Adrenal gland (tissue), 19 donors: ENCODE measurements around the gene SVOPL. TPM values are rescaled to one million over a fixed set of nuclear protein-coding genes. Genes with fewer than 3 reads are reported as not detected.

Experiments used
- DNase-seq, 7 donors: peaks; one replicate each; pipeline ENCODE4 v3.0.0-alpha.2; 2019 to 2020
- H3K27ac ChIP-seq, 5 donors: fragments of 200-600 bp; sonication (generic) in 4 of 5; 1 replicate in 3 of 5; 2 replicates in 2 of 5; pipeline versions ENCODE4 v1.5.1 to v1.8.0; 2016 to 2020; ENCODE audit warnings: mild to moderate bottlenecking in 1 of 5
- H3K27me3 ChIP-seq: fragments of 200-600 bp; 2 replicates; pipeline ENCODE4 v1.8.0; 2021
- H3K36me3 ChIP-seq, 2 donors: fragments of 200-600 bp; replicated peaks in 1 of 2; 1 replicate in 1 of 2; 2 replicates in 1 of 2; pipeline versions ENCODE4 v1.5.1 to v1.8.0; 2018 to 2022
- H3K4me1 ChIP-seq, 2 donors: fragments of 200-600 bp; replicated peaks in 1 of 2; 1 replicate in 1 of 2; 2 replicates in 1 of 2; pipeline versions ENCODE4 v1.5.1 to v1.8.0; 2018 to 2021
- H3K4me3 ChIP-seq, 4 donors: fragments of 200-600 bp; sonication (generic) in 3 of 4; one replicate each; pipeline ENCODE4 v1.5.1; 2016 to 2018
- H3K9me3 ChIP-seq, 3 donors: fragments of 200-600 bp; sonication (generic) in 1 of 3; replicated peaks in 1 of 3; 1 replicate in 2 of 3; 2 replicates in 1 of 3; pipeline versions ENCODE4 v1.5.1 to v1.8.0; 2016 to 2021
- POLR2A ChIP-seq, 2 donors: fragments of 450-650 bp; IDR thresholded peaks; one replicate each; pipeline ENCODE4 v1.6.1; 2017; ENCODE audit warnings: antibody characterized with exemption in 2 of 2, mild to moderate bottlenecking in 2 of 2, moderate library complexity in 1 of 2
- WGBS, 4 donors: extraction: QIAGEN DNeasy Blood & Tissue Kit in 2 of 4; methylation state at CpG; one replicate each; pipeline versions ENCODE4 v1.1.5 to v1.1.7; 2013 to 2017; 5-methylcytosine and 5-hydroxymethylcytosine counted together
- intact Hi-C, 2 donors: fragments of 100-400 bp; cut with DNase I; formaldehyde crosslinking; loops; one replicate each; pipeline versions ENCODE4 v1.14.1 to v1.15.0; 2022 to 2023
- long read RNA-seq, 10 donors: library from polyadenylated mRNA in 3 of 10; unstranded in 2 of 10; stranded (forward) in 1 of 10; transcript quantifications; one replicate each; pipeline ENCODE4 v2.0.0 and lab custom pipeline, GENCODE V29; 2021 to 2026
- polyA plus RNA-seq, 3 donors: library from polyadenylated mRNA; stranded (reverse); fragments of 200-250 nt in 2 of 3; fragments of 350-450 nt in 1 of 3; fragmentation: Illumina TruSeq in 1 of 3; extraction: RNeasy Lipid Tissue Mini Kit (QIAGEN cat#74804) in 1 of 3; gene quantifications; one replicate each; pipeline ENCODE4 v1.2.3, GENCODE V29; 2013 to 2014
- total RNA-seq, 9 donors: library from RNA; depleted of rRNA in 4 of 9; stranded (reverse); fragments of >200 nt in 4 of 9; fragments of 120-200 nt in 1 of 9; fragmentation: NEBNext Ultra II Directional in 1 of 9; extraction: Animal tissue kit (Norgen Biotek cat#: 25700) in 1 of 9; gene quantifications; one replicate each; pipeline versions ENCODE4 v1.1.0 to v1.2.4, GENCODE V29; 2013 to 2023
- TF ChIP-seq, protein P1 (sequence below), 6 experiments: fragments of 450-650 bp in 4 of 6; fragments of 200-600 bp in 2 of 6; sonication (generic) in 1 of 6; IDR thresholded peaks; 1 replicate in 5 of 6; 2 replicates in 1 of 6; pipeline versions ENCODE4 v1.5.1 to v1.8.0; 2016 to 2021; ENCODE audit warnings: antibody characterized with exemption in 6 of 6, mild to moderate bottlenecking in 2 of 6, moderate library complexity in 1 of 6
- donor health status: healthy with polysubstance abuse.
- donor health status: Bipolar disorder and iron deficiency.
- donor health status: DM: yes; HTN: yes; CAD: no.
- donor health status: DM: no; HTN: no; CAD: no.
- donor health status: DM: no; HTN: no; CAD: no.
- donor health status: DM: yes; HTN: yes; CAD: no.

SVOPL gene, protein sequence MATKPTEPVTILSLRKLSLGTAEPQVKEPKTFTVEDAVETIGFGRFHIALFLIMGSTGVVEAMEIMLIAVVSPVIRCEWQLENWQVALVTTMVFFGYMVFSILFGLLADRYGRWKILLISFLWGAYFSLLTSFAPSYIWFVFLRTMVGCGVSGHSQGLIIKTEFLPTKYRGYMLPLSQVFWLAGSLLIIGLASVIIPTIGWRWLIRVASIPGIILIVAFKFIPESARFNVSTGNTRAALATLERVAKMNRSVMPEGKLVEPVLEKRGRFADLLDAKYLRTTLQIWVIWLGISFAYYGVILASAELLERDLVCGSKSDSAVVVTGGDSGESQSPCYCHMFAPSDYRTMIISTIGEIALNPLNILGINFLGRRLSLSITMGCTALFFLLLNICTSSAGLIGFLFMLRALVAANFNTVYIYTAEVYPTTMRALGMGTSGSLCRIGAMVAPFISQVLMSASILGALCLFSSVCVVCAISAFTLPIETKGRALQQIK
- 1 to 10 TPM in 7 of 9 donors, under 1 TPM in 2; 0.54 to 4.8 (median 1.4) TPM for total RNA-seq
- polyA plus RNA-seq = 1 to 10 TPM; 1.3 to 3.0 (median 1.6) TPM
- long read RNA-seq, donor 1 = 0 reads
- long read RNA-seq, donor 2 = 0 reads
- long read RNA-seq, donor 3 = 0 reads
- long read RNA-seq, donor 4, partial matches to known transcripts = 0 of 2 reads
- long read RNA-seq, donor 4, other reads (novel, unspliced or antisense) = 2 of 2 reads
- long read RNA-seq, donor 5, partial matches to known transcripts = 0 of 7 reads
- long read RNA-seq, donor 5, other reads (novel, unspliced or antisense) = 6 of 7 reads
- long read RNA-seq, donor 6, partial matches to known transcripts = 0 of 2 reads
- long read RNA-seq, donor 6, other reads (novel, unspliced or antisense) = 2 of 2 reads
- long read RNA-seq, donor 7 = 0 reads
- long read RNA-seq, donor 8, partial matches to known transcripts = 0 of 1 reads
- long read RNA-seq, donor 8, other reads (novel, unspliced or antisense) = 0 of 1 reads
- long read RNA-seq, donor 9 = 0 reads
- long read RNA-seq, donor 10 = 0 reads

DNA sequence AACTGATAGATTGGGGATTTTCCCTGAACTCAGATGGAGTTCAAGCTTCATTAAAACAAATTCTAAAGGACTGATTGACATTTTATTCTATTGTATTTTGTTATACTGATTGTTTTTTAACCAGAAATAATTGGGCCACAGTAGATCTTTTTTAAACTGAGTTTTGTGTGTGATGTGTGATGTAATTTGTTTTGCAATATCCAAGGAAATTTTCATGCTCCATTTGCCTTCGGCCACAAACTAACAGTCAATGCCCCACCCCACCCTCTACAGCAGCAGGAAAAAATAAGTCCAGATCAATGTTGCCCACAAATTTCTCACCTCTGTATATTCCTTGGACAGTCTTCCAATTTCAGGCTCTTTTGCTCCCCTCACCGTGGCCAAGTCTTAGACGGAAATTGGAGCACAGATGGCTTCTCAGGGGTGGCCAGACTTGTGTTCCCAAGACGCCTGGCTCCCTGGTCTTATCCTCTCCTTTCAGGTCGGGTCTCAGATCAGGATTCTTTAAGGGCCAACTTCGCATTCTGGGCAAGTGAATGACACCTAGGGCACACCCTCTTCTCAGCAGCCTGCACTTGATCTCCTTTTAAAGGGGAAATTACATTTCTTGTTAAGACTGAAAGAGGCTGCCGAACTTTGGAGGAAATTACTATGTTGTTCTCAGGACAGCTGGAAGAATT, at the start of gene SVOPL:
SVOPL (minus strand) TSS at position 506 of the 680 bp plus-strand sequence. CDS start 22,317 bp downstream, outside the sequence.
- TF ChIP-seq, protein P1, sequence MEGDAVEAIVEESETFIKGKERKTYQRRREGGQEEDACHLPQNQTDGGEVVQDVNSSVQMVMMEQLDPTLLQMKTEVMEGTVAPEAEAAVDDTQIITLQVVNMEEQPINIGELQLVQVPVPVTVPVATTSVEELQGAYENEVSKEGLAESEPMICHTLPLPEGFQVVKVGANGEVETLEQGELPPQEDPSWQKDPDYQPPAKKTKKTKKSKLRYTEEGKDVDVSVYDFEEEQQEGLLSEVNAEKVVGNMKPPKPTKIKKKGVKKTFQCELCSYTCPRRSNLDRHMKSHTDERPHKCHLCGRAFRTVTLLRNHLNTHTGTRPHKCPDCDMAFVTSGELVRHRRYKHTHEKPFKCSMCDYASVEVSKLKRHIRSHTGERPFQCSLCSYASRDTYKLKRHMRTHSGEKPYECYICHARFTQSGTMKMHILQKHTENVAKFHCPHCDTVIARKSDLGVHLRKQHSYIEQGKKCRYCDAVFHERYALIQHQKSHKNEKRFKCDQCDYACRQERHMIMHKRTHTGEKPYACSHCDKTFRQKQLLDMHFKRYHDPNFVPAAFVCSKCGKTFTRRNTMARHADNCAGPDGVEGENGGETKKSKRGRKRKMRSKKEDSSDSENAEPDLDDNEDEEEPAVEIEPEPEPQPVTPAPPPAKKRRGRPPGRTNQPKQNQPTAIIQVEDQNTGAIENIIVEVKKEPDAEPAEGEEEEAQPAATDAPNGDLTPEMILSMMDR (IDR thresholded peaks at IDR 0.05) = no peak
- TF ChIP-seq POLR2A (IDR thresholded peaks at IDR 0.05) = no peak
- peaks cover 0 to 3% of the 10 kb centered on the region in 2 donors for H3K4me1 ChIP-seq
- WGBS, 4 donors = 71 to 83% (median 78%) methylated on average over 7 of the region's 7 CpGs
- no peak for DNase-seq
- H3K9me3 ChIP-seq = no peaks in the 10 kb centered on the region
- no peaks in the 10 kb centered on the region for H3K36me3 ChIP-seq
- H3K27me3 ChIP-seq = no peaks in the 10 kb centered on the region
- no peak within 1 kb of the TSS for H3K27ac ChIP-seq
- H3K4me3 ChIP-seq = no peak within 1 kb of the TSS
- intact Hi-C loops = no loop called here

DNA sequence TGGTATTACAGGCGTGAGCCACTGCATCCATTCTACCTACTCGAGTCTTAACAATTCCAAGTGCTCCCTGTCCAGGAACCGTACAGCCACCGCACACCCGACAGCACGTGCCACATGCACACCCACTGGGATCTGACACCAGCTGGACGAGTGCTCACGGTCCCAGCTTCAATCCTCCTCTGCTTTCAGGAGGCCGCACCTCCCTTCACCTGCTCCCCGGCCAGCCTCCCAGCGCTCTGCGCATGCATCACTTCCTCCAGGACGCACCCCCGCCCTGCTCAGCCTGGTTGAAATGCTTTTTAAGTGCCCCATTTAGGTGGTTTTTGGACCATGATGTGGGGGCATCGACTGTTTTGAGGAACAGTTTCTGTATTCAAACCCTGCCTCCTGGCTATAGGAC, 49.3 kb upstream of the SVOPL start:
- Histone ChIP-seq H3K27me3 (no peaks in the 10 kb centered on the region), H3K27ac (no peak overlapping the region), H3K9me3 (no peaks in the 10 kb centered on the region), H3K4me3 (no peak overlapping the region), H3K4me1 (peaks cover 0 to 8% of the 10 kb centered on the region in 2 donors), H3K36me3 (no peaks in the 10 kb centered on the region)
- intact Hi-C loops = no loop called here
- TF ChIP-seq POLR2A (IDR thresholded peaks at IDR 0.05) = no peak
- TF ChIP-seq, protein P1 (IDR thresholded peaks at IDR 0.05) = no peak
- WGBS, 4 donors = 92 to 96% (median 94%) methylated on average over 14 to 15 of the region's 15 CpGs
- no peak for DNase-seq

DNA sequence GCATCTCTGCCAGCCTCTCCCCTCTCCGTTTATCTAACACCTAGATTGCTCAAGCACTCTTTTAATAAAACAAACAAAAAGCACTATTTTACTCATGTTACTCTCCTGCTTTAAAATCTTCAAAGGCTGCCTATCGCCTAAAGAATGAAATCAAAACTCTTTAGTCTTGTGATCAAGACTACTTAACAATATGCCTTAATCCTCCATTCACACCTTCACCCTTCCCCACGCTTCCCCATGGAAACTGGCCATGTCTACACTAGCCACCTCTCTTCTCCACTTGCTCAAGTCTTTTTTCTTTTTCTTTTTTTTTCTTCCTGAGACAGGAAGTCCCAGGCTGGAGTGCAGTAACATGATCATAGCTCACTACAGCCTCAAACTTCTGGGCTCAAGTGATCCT, 48.8 kb upstream of the SVOPL start:
- H3K36me3 ChIP-seq = no peaks in the 10 kb centered on the region
- 84 to 92% (median 88%) methylated on average over 3 of the region's 3 CpGs for WGBS, 4 donors

More for the DNA sequence above, 48.8 kb upstream of the SVOPL start:
- H3K4me1 ChIP-seq = peaks cover 0 to 8% of the 10 kb centered on the region in 2 donors
- intact Hi-C loops = no loop called here
- no peak for DNase-seq
- no peaks in the 10 kb centered on the region for H3K27me3 ChIP-seq
- H3K9me3 ChIP-seq = no peaks in the 10 kb centered on the region
- TF ChIP-seq, protein P1 (IDR thresholded peaks at IDR 0.05) = no peak
- no peak for TF ChIP-seq POLR2A (IDR thresholded peaks at IDR 0.05)
- no peak overlapping the region for H3K27ac ChIP-seq
- H3K4me3 ChIP-seq = no peak overlapping the region
